ENCODE data around the gene CACNA1I. TPM values are rescaled to one million over a fixed set of nuclear protein-coding genes. Genes with fewer than 3 reads are reported as not detected.

Gene CACNA1I
- total and polyA plus RNA-seq, 2 donors from 2014 or later = 0.63 TPM; not detected in 1

- intact Hi-C loops (cut with DNase I) = no loop called here
- no peaks in the 10 kb centered on the region for H3K36me3 ChIP-seq (ENCODE audit: control insufficient read depth in 2 of 3, insufficient read depth in 3 of 3, low read length in 3 of 3)
- no peaks in the 10 kb centered on the region for H3K9me3 ChIP-seq (ENCODE audit: control insufficient read depth in 2 of 3, insufficient read depth in 1 of 3, low read length in 3 of 3)
- no peaks in the 10 kb centered on the region for H3K27me3 ChIP-seq (ENCODE audit: control insufficient read depth, insufficient read depth, low read length)
- no peak for TF ChIP-seq CTCF (IDR thresholded peaks at IDR 0.05; ENCODE audit: borderline replicate concordance, extremely low read depth, insufficient read depth)
- H3K4me3 ChIP-seq (ENCODE audit: low read length in 3 of 3) = no peak overlapping the region
- H3K27ac ChIP-seq (ENCODE audit: low read depth in 2 of 2, low read length in 2 of 2) = no peak overlapping the region
- no peak overlapping the region for H3K9ac ChIP-seq (ENCODE audit: low read length in 3 of 3)
- peak in 1 of 5 donors; percentile 37 for DNase-seq
- FAIRE-seq = no peak
- H3K4me1 ChIP-seq (ENCODE audit: control insufficient read depth in 2 of 3, insufficient read depth in 2 of 3, low read depth in 1 of 3, low read length in 3 of 3) = no peaks in the 10 kb centered on the region
These were observed 143.8 kb downstream of the CACNA1I start for GRCh38 chr22:39714321-39714720.

GRCh38 chr22:39715778-39716495 is 145.4 kb downstream of the CACNA1I start:
- Histone ChIP-seq H3K4me1 (ENCODE audit: control insufficient read depth in 2 of 3, insufficient read depth in 2 of 3, low read depth in 1 of 3, low read length in 3 of 3) (no peaks in the 10 kb centered on the region), H3K27ac (ENCODE audit: low read depth in 2 of 2, low read length in 2 of 2) (no peak overlapping the region), H3K27me3 (ENCODE audit: control insufficient read depth, insufficient read depth, low read length) (no peaks in the 10 kb centered on the region), H3K36me3 (ENCODE audit: control insufficient read depth in 2 of 3, insufficient read depth in 3 of 3, low read length in 3 of 3) (no peaks in the 10 kb centered on the region), H3K9ac (ENCODE audit: low read length in 3 of 3) (no peak overlapping the region), H3K9me3 (ENCODE audit: control insufficient read depth in 2 of 3, insufficient read depth in 1 of 3, low read length in 3 of 3) (no peaks in the 10 kb centered on the region), H3K4me3 (ENCODE audit: low read length in 3 of 3) (no peak overlapping the region)
- FAIRE-seq (no peak), DNase-seq (peak in 1 of 5 donors; percentile 45)
- no peak for TF ChIP-seq CTCF (IDR thresholded peaks at IDR 0.05; ENCODE audit: borderline replicate concordance, extremely low read depth, insufficient read depth)
- intact Hi-C loops (cut with DNase I) = no loop called here

GRCh38 chr22:39716534-39716933 is 146.0 kb downstream of the CACNA1I start:
- no peak overlapping the region for H3K4me3 ChIP-seq (ENCODE audit: low read length in 3 of 3)
- H3K9ac ChIP-seq (ENCODE audit: low read length in 3 of 3) = no peak overlapping the region
- H3K27ac ChIP-seq (ENCODE audit: low read depth in 2 of 2, low read length in 2 of 2) = no peak overlapping the region
- no peaks in the 10 kb centered on the region for H3K4me1 ChIP-seq (ENCODE audit: control insufficient read depth in 2 of 3, insufficient read depth in 2 of 3, low read depth in 1 of 3, low read length in 3 of 3)
- intact Hi-C loops (cut with DNase I) = no loop called here
- TF ChIP-seq CTCF (IDR thresholded peaks at IDR 0.05; ENCODE audit: borderline replicate concordance, extremely low read depth, insufficient read depth) = no peak
- no peaks in the 10 kb centered on the region for H3K36me3 ChIP-seq (ENCODE audit: control insufficient read depth in 2 of 3, insufficient read depth in 3 of 3, low read length in 3 of 3)
- H3K27me3 ChIP-seq (ENCODE audit: control insufficient read depth, insufficient read depth, low read length) = no peaks in the 10 kb centered on the region
- no peaks in the 10 kb centered on the region for H3K9me3 ChIP-seq (ENCODE audit: control insufficient read depth in 2 of 3, insufficient read depth in 1 of 3, low read length in 3 of 3)
- DNase-seq (peak in 1 of 5 donors; percentile 28), FAIRE-seq (no peak)
